MM.1S (cell line): ENCODE data around the gene CXorf38.
A peak's percentile ranks its signal among the peaks of the same experiment; 100 is the strongest.

Source experiments
- DNase-seq: peaks from one replicate; pipeline ENCODE4 v3.0.0-alpha.2; 2015
- H2AFZ ChIP-seq: fragments of 300-600 bp; sonication (generic); 2 replicates; pipeline ENCODE4 v1.6.0; 2016; ENCODE audit warnings: antibody characterized with exemption, low read length
- H3F3A ChIP-seq: fragments of 300-600 bp; sonication (generic); 2 replicates; pipeline ENCODE4 v1.6.1; 2016; ENCODE audit warnings: mild to moderate bottlenecking, antibody characterized with exemption, low read length, moderate library complexity, mixed read lengths; ENCODE audit not compliant: insufficient read depth
- H3K27ac ChIP-seq: fragments of 300-600 bp; sonication (generic); 2 replicates; pipeline ENCODE4 v1.5.1; 2016; ENCODE audit warnings: mild to moderate bottlenecking, low read length
- H3K27me3 ChIP-seq: fragments of 300-600 bp; sonication (generic); replicated peaks from 2 replicates; pipeline ENCODE4 v1.6.0; 2016; ENCODE audit warnings: low read length; ENCODE audit not compliant: insufficient read depth
- H3K36me3 ChIP-seq: fragments of 300-600 bp; sonication (generic); replicated peaks from 2 replicates; pipeline ENCODE4 v1.6.1; 2016; ENCODE audit warnings: mild to moderate bottlenecking, low read length, mixed read lengths; ENCODE audit not compliant: insufficient read depth
- H3K4me1 ChIP-seq: fragments of 300-600 bp; sonication (generic); 2 replicates; pipeline ENCODE4 v1.6.1; 2016; ENCODE audit warnings: low read length, mixed read lengths
- H3K4me2 ChIP-seq: fragments of 300-600 bp; sonication (generic); 2 replicates; pipeline ENCODE4 v1.6.0; 2016; ENCODE audit warnings: low read depth, low read length
- H3K4me3 ChIP-seq: fragments of 300-600 bp; sonication (generic); 2 replicates; pipeline ENCODE4 v1.5.1; 2016; ENCODE audit warnings: low read length, mixed read lengths
- H3K79me2 ChIP-seq: fragments of 300-600 bp; sonication (generic); 2 replicates; pipeline ENCODE4 v1.6.1; 2016; ENCODE audit warnings: mixed run types, low read length, mixed read lengths
- H3K9ac ChIP-seq: fragments of 300-600 bp; sonication (generic); 2 replicates; pipeline ENCODE4 v1.6.1; 2016; ENCODE audit warnings: low read length, mixed read lengths
- H3K9me2 ChIP-seq: fragments of 300-600 bp; sonication (generic); replicated peaks from 2 replicates; pipeline ENCODE4 v1.6.1; 2016; ENCODE audit warnings: mild to moderate bottlenecking, low read length, mixed read lengths; ENCODE audit not compliant: insufficient read depth
- H3K9me3 ChIP-seq: fragments of 300-600 bp; sonication (generic); replicated peaks from 2 replicates; pipeline ENCODE4 v1.6.1; 2016; ENCODE audit warnings: mild to moderate bottlenecking, low read length, mixed read lengths; ENCODE audit not compliant: insufficient read depth
- H4K20me1 ChIP-seq: fragments of 300-600 bp; sonication (generic); 2 replicates; pipeline ENCODE4 v1.6.1; 2016; ENCODE audit warnings: mild to moderate bottlenecking, low read length, moderate library complexity, mixed read lengths; ENCODE audit not compliant: insufficient read depth
- EZH2 ChIP-seq: fragments of 300-600 bp; sonication (generic); optimal IDR thresholded peaks from 2 replicates; pipeline ENCODE3; 2017; ENCODE audit warnings: low read depth, mild to moderate bottlenecking, antibody characterized with exemption, low read length, mixed read lengths
- EZH2phosphoT487 ChIP-seq: fragments of 300-600 bp; sonication (generic); IDR thresholded peaks from 2 replicates; pipeline ENCODE4 v1.6.1; 2018; ENCODE audit warnings: antibody characterized with exemption, low read length
- TF ChIP-seq, protein P1 (sequence below): fragments of 300-600 bp; sonication (generic); IDR thresholded peaks from 2 replicates; pipeline ENCODE4 v1.5.1; 2016; ENCODE audit warnings: antibody characterized with exemption, low read length, mixed read lengths

CXorf38 gene

DNA sequence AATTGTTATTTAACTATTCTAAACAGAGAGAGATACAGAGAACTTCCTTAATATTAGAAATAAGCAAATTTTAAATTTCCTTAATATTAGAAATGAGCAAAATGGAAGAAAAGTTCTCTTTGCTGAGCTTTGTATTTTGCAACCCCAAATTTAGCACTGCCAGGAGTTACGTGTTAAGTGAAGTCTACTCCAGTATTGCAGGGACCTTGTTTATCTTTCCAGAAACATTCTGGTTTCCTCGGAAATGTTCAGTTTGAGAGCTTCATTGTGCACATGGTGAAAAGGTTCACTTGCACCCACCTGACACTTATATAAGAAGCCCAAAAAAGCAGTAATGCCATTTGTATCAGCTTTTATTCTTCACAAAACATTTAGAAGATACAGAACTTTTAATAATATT is 6.2 kb upstream of the CXorf38 start:
- no peak for TF ChIP-seq EZH2
- TF ChIP-seq EZH2phosphoT487: no peak
- TF ChIP-seq, protein P1, sequence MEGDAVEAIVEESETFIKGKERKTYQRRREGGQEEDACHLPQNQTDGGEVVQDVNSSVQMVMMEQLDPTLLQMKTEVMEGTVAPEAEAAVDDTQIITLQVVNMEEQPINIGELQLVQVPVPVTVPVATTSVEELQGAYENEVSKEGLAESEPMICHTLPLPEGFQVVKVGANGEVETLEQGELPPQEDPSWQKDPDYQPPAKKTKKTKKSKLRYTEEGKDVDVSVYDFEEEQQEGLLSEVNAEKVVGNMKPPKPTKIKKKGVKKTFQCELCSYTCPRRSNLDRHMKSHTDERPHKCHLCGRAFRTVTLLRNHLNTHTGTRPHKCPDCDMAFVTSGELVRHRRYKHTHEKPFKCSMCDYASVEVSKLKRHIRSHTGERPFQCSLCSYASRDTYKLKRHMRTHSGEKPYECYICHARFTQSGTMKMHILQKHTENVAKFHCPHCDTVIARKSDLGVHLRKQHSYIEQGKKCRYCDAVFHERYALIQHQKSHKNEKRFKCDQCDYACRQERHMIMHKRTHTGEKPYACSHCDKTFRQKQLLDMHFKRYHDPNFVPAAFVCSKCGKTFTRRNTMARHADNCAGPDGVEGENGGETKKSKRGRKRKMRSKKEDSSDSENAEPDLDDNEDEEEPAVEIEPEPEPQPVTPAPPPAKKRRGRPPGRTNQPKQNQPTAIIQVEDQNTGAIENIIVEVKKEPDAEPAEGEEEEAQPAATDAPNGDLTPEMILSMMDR: no peak
- H3K36me3 ChIP-seq: 0 out of 2 replicates have a peak, but pooled peaks cover 5% of the 10 kb centered on the region
- H3K27ac ChIP-seq: no peak overlapping the region

DNA sequence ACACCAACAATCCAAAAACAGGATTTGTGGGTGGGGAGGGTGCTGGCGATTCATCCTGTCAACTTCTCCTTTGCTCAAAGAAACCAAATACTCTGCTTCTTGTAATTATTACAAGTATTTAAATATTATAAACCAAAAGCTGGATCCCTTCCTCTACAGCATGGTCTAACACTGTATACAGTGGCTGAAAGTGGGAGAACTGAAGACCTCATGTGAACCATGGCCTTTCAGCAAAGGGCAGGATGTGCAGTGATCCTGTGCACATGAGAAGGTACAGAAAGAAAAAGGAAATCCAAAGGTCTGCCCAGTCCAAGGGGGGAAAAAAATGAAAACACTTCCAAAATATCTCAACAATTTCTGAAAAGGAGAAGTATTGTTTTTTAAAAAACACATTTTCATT is 5.3 kb upstream of the CXorf38 start:
- no peak overlapping the region for H3K9ac ChIP-seq
- H3K4me3 ChIP-seq: no peak overlapping the region
- H3K36me3 ChIP-seq: 0 out of 2 replicates have a peak, but pooled peaks cover 5% of the 10 kb centered on the region
- no peaks in the 10 kb centered on the region for H3K4me1 ChIP-seq
- no peak overlapping the region for H2AFZ ChIP-seq
- 0 out of 2 replicates have a peak, but pooled peaks cover 3% of the 10 kb centered on the region for H3F3A ChIP-seq
- no peaks in the 10 kb centered on the region for H3K79me2 ChIP-seq
- H3K9me2 ChIP-seq: no peaks in the 10 kb centered on the region
- DNase-seq: no peak
- no peaks in the 10 kb centered on the region for H3K9me3 ChIP-seq
- H3K4me2 ChIP-seq: no peak overlapping the region
- TF ChIP-seq EZH2phosphoT487: no peak
- no peak for TF ChIP-seq EZH2
- TF ChIP-seq, protein P1: no peak
- no peaks in the 10 kb centered on the region for H3K27me3 ChIP-seq
- H4K20me1 ChIP-seq: no peaks in the 10 kb centered on the region
- no peak overlapping the region for H3K27ac ChIP-seq

More for the DNA sequence above, 6.2 kb upstream of the CXorf38 start:
- Histone ChIP-seq H3K9me3 (no peaks in the 10 kb centered on the region), H3K4me2 (no peak overlapping the region), H3K27me3 (no peaks in the 10 kb centered on the region), H3F3A (0 out of 2 replicates have a peak, but pooled peaks cover 3% of the 10 kb centered on the region), H4K20me1 (no peaks in the 10 kb centered on the region), H3K4me1 (no peaks in the 10 kb centered on the region), H3K4me3 (no peak overlapping the region), H3K9me2 (no peaks in the 10 kb centered on the region), H2AFZ (no peak overlapping the region), H3K9ac (no peak overlapping the region), H3K79me2 (no peaks in the 10 kb centered on the region)
- DNase-seq: no peak

DNA sequence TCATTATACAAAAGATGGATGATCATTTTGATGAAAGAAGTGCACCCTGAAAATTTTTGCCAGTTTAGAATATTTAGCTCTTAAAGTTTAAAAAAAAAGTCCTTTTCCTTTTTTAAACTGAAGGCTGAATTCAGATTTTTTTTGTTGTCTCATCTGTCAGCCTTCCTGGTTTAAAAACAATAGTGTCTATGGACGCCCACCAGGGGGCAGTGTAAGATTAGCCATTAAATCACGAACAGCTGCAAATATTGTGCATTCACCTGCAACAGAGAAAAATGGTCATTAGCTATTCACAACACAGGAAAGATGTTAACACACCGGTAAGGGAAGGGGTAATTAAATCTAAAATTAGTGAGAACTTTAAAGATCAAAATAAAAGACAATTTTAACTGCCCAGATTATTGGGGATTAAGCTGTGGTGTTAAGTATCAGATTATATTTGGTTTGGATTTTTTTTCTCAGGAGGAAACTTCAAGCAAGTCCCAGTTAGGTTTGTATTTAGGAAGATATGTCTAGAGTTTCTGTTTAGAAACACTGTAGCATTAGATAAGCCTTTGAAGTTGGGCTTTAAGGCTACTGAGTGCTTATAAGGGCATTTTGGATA is 4.4 kb upstream of the CXorf38 start:
- Histone ChIP-seq H3F3A (0 out of 2 replicates have a peak, but pooled peaks cover 3% of the 10 kb centered on the region), H3K4me1 (no peaks in the 10 kb centered on the region), H4K20me1 (no peaks in the 10 kb centered on the region), H3K79me2 (peaks cover 4% of the 10 kb centered on the region), H3K36me3 (0 out of 2 replicates have a peak, but pooled peaks cover 5% of the 10 kb centered on the region), H3K27ac (no peak overlapping the region), H3K9ac (no peak overlapping the region), H2AFZ (no peak overlapping the region), H3K9me3 (no peaks in the 10 kb centered on the region), H3K9me2 (no peaks in the 10 kb centered on the region), H3K4me3 (no peak overlapping the region), H3K27me3 (no peaks in the 10 kb centered on the region), H3K4me2 (no peak overlapping the region)
- TF ChIP-seq EZH2: no peak
- TF ChIP-seq, protein P1: peak; percentile 65
- peak; percentile 70 for DNase-seq
